ENCODE data around the gene FUT2. TPM values are rescaled to one million over a fixed set of nuclear protein-coding genes. Genes with fewer than 3 reads are reported as not detected.
A peak's percentile ranks its signal among the peaks of the same experiment; 100 is the strongest.

The FUT2 gene
- polyA plus RNA-seq, 3 donors, result not detected

GRCh38 chr19:48722196-48722708 is 26.5 kb downstream of the FUT2 start:
- Histone ChIP-seq H3K4me3 (replicated peaks in 1 of 3; ENCODE audit: low read depth in 2 of 3, low read length in 3 of 3) (no peak overlapping the region), H3K27me3 (ENCODE audit: control insufficient read depth in 2 of 2, insufficient read depth in 2 of 2, low read length in 2 of 2) (no peaks in the 10 kb centered on the region), H3K9ac (ENCODE audit: insufficient read depth, low read length, poor library complexity, severe bottlenecking) (no peak overlapping the region), H3K9me3 (replicated peaks in 1 of 2; ENCODE audit: control insufficient read depth in 1 of 2, insufficient read depth in 1 of 2, low read length in 2 of 2) (peaks cover 13 to 27% of the 10 kb centered on the region in 2 donors), H3K27ac (ENCODE audit: low read depth in 1 of 2, low read length in 2 of 2) (no peak overlapping the region), H3K36me3 (replicated peaks in 1 of 2; ENCODE audit: control insufficient read depth in 1 of 2, insufficient read depth in 2 of 2, low read length in 2 of 2) (no peaks in the 10 kb centered on the region), H3K4me1 (ENCODE audit: control insufficient read depth in 1 of 2, insufficient read depth in 2 of 2, low read length in 2 of 2) (peaks cover 23 to 36% of the 10 kb centered on the region in 2 donors), H2AFZ (ENCODE audit: insufficient read depth, low read depth, low read length, poor library complexity, severe bottlenecking) (no peak overlapping the region), H3K4me2 (replicated peaks; ENCODE audit: extremely low read depth, low read length, poor library complexity, severe bottlenecking) (no peak overlapping the region), H4K20me1 (ENCODE audit: insufficient read depth, low read length) (no peaks in the 10 kb centered on the region), H3K79me2 (ENCODE audit: insufficient read depth, low read length) (no peaks in the 10 kb centered on the region)
- intact Hi-C loops (cut with micrococcal nuclease), result loop anchor here in 1 of 2 donors (5.0 kb wide), 1 partner anchor 75 kb away; the partner anchor contains the start of gene CA11
- H3K9me3 Mint-ChIP-seq, result peaks cover 14 to 29% (median 27%) of the 10 kb centered on the region in 7 donors
- no peak overlapping the region for H3K4me3 Mint-ChIP-seq
- H3K27me3 Mint-ChIP-seq (ENCODE audit: low read depth in 3 of 3), result peaks cover 0 to 9% (median 4%) of the 10 kb centered on the region in 3 donors
- H3K36me3 Mint-ChIP-seq, result peaks cover 2 to 18% of the 10 kb centered on the region in 2 donors
- DNase-seq, result no peak
- 95% methylated on average over 8 of the region's 11 CpGs for WGBS (ENCODE audit: insufficient coverage)
- peaks cover 29% of the 10 kb centered on the region for H3K4me1 Mint-ChIP-seq
- TF ChIP-seq CTCF (IDR thresholded peaks at IDR 0.05), result no peak
- no peak overlapping the region for H3K27ac Mint-ChIP-seq

GRCh38 chr19:48724796-48725753 is 29.3 kb downstream of the FUT2 start:
- H3K4me1 Mint-ChIP-seq, result peaks cover 29% of the 10 kb centered on the region
- peak overlapping the region; percentile 60 for H2AFZ ChIP-seq (ENCODE audit: insufficient read depth, low read depth, low read length, poor library complexity, severe bottlenecking)

More at GRCh38 chr19:48724796-48725753, 29.3 kb downstream of the FUT2 start:
- Mint-ChIP-seq H3K27me3 (ENCODE audit: low read depth in 3 of 3) (peaks cover 4 to 10% (median 5%) of the 10 kb centered on the region in 3 donors), H3K36me3 (peaks cover 2 to 18% of the 10 kb centered on the region in 2 donors), H3K4me3 (peak overlapping the region; percentile 16 to 51), H3K27ac (peak overlapping the region; percentile 93 to 98 (median 97)), H3K9me3 (peaks cover 24 to 50% (median 48%) of the 10 kb centered on the region in 7 donors)
- H3K4me2 ChIP-seq (replicated peaks; ENCODE audit: extremely low read depth, low read length, poor library complexity, severe bottlenecking), result peak overlapping the region; percentile 37
- intact Hi-C loops (cut with micrococcal nuclease), result loop anchor here in 1 of 2 donors (5.0 kb wide), 1 partner anchor 78 kb away; the partner anchor contains the start of gene CA11
- no peak for TF ChIP-seq CTCF (IDR thresholded peaks at IDR 0.05)
- H3K79me2 ChIP-seq (ENCODE audit: insufficient read depth, low read length), result no peaks in the 10 kb centered on the region
- peaks cover 23 to 36% of the 10 kb centered on the region in 2 donors for H3K4me1 ChIP-seq (ENCODE audit: control insufficient read depth in 1 of 2, insufficient read depth in 2 of 2, low read length in 2 of 2)
- 52% methylated on average over 7 of the region's 11 CpGs for WGBS (ENCODE audit: insufficient coverage)
- H3K27ac ChIP-seq (ENCODE audit: low read depth in 1 of 2, low read length in 2 of 2), result peak overlapping the region; percentile 61 to 78
- no peaks in the 10 kb centered on the region for H3K36me3 ChIP-seq (replicated peaks in 1 of 2; ENCODE audit: control insufficient read depth in 1 of 2, insufficient read depth in 2 of 2, low read length in 2 of 2)
- H3K9ac ChIP-seq (ENCODE audit: insufficient read depth, low read length, poor library complexity, severe bottlenecking), result no peak overlapping the region
- peak; percentile 63 to 78 (median 74) for DNase-seq
- H4K20me1 ChIP-seq (ENCODE audit: insufficient read depth, low read length), result no peaks in the 10 kb centered on the region
- H3K4me3 ChIP-seq (replicated peaks in 1 of 3; ENCODE audit: low read depth in 2 of 3, low read length in 3 of 3), result peak overlapping the region in 1 of 3 experiments; percentile 41
- H3K9me3 ChIP-seq (replicated peaks in 1 of 2; ENCODE audit: control insufficient read depth in 1 of 2, insufficient read depth in 1 of 2, low read length in 2 of 2), result peaks cover 13 to 46% of the 10 kb centered on the region in 2 donors
- no peaks in the 10 kb centered on the region for H3K27me3 ChIP-seq (ENCODE audit: control insufficient read depth in 2 of 2, insufficient read depth in 2 of 2, low read length in 2 of 2)

Data from CD14-positive monocyte (primary cell).